Iris pigment epithelial cell (primary cell): ENCODE data around the gene KCNK4.

Experiments
- DNase-seq: peaks from one replicate; pipeline ENCODE4 v3.0.0-alpha.2; 2011; ENCODE audit warnings: low read depth

Gene KCNK4

DNA sequence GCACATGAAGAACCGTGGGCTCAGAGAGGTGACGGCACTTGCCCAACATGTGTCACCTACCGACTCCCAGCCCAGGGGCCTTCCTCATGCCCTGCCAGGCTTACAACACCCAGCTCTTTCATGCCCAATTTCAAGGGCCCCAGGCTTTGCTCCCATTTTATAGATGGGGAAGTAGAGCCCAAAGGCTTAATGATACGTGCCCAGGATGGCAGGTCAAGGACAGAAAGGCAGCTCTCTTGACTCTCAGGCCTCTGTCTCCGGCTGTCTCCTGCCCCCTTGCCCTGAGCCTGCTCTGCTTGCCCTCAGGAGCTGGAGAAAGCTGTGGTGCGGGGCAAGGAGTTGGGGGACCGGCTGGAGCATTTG is 57.9 kb downstream of the KCNK4 start:
- DNase-seq: no peak

DNA sequence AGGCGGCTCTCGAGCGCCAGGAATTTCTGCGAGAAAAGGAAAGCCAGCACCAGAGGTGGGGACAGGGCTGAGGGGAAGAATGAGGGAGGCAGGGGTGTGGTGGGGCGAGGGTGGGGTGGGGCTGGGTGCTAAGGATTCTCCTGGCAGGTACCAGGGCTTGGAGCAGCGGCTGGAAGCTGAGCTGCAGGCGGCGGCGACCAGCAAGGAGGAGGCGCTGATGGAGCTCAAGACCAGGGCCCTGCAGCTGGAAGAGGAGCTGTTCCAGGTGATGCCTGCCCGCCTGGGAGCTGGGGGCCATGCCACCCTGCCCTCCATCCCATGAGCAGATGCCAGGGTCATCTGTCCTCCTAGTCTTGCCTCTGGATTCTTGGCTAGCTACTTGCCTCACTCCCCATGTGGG is 58.3 kb downstream of the KCNK4 start:
- no peak for DNase-seq
